ENCODE results near the gene NFXL1. TPM values are rescaled to one million over a fixed set of nuclear protein-coding genes. Genes with fewer than 3 reads are reported as not detected.

Gene NFXL1
- total RNA-seq, 4 donors from 2014 or later: 10.7 to 33.2 (median 12.5) TPM

DNA sequence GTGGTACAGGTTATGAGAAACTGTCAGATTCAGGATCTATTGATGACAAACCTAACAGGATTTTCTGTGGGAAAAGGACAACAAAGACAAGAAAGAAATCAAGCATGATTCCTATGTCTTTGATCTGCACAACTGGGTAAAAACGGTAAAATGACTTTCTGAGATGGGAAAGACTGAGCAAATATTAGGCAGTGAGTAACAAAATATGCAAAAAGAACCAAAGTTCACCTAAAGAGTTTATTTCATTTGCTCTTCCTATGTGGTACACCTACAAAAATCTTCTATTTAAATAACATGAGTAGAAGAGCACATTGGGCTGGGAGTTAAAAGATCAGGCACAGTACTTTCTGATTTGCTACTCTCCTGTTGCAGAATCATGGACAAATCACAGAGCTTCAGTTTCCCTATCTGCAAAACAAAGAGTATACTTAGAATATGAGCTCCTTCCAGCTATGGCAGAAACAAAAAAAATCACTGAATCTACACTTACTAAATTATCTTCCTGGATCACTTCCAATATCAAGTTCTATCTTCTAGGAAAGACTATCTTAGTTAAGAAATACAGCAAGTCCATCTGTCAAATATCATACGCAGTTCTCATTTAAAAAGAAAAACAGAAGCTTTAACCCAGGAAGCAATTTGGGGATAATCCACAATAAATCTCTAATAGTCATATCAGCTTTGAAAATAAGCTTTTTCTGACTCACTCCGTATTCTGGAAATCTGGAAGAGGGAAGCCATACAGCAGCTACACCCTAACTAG, 37.4 kb downstream of the NFXL1 start:
- DNase-seq (ENCODE audit: low spot score in 2 of 2): no peak
- intact Hi-C loops (cut with DNase I; ENCODE audit: low total_unique reads): no loop called here
- TF ChIP-seq POLR2A (IDR thresholded peaks at IDR 0.05): no peak
- no peak for TF ChIP-seq CTCF (IDR thresholded peaks at IDR 0.05)
- WGBS, 2 donors: 89 to 94% methylated on average over 3 of the region's 3 CpGs
- no peak overlapping the region for H3K4me3 ChIP-seq (ENCODE audit: low read depth, poor library complexity, severe bottlenecking)

GRCh38 chr4:47876310-47876709, 38.1 kb downstream of the NFXL1 start:
- intact Hi-C loops (cut with DNase I; ENCODE audit: low total_unique reads): no loop called here
- no peak overlapping the region for H3K4me3 ChIP-seq (ENCODE audit: low read depth, poor library complexity, severe bottlenecking)
- no peak for DNase-seq (ENCODE audit: low spot score in 2 of 2)
- no peak for TF ChIP-seq CTCF (IDR thresholded peaks at IDR 0.05)
- TF ChIP-seq POLR2A (IDR thresholded peaks at IDR 0.05): no peak

GRCh38 chr4:47873877-47874541, 40.4 kb downstream of the NFXL1 start:
- DNase-seq (ENCODE audit: low spot score in 2 of 2): no peak
- no peak overlapping the region for H3K4me3 ChIP-seq (ENCODE audit: low read depth, poor library complexity, severe bottlenecking)
- intact Hi-C loops (cut with DNase I; ENCODE audit: low total_unique reads): no loop called here
- TF ChIP-seq CTCF (IDR thresholded peaks at IDR 0.05) (no peak), POLR2A (IDR thresholded peaks at IDR 0.05) (no peak)
- 92 to 95% methylated on average over 3 of the region's 3 CpGs for WGBS, 2 donors

DNA sequence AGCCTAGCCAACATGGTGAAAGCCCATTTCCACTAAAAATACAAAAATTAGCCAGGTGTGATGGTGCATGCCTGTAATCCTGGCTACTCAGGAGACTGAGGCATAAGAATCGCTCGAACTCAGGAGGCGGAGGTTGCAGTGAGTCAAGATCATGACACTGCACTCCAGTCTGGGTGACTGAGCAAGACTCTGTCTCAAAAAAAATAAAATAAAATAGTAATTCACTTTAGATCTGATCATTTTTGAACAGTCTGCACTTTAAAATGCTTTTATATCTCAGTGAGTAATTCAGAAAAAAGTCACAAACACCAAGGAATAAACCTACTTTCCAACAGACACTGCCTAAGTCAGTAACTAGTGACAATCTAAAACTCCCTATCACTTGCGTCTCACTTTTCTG, 50.9 kb downstream of the NFXL1 start:
- TF ChIP-seq CTCF (IDR thresholded peaks at IDR 0.05): no peak
- no peak for TF ChIP-seq POLR2A (IDR thresholded peaks at IDR 0.05)
- WGBS, 2 donors: 71 to 95% methylated on average over 4 of the region's 4 CpGs
- intact Hi-C loops (cut with DNase I; ENCODE audit: low total_unique reads): no loop called here
- H3K4me3 ChIP-seq (ENCODE audit: low read depth, poor library complexity, severe bottlenecking): no peak overlapping the region
- no peak for DNase-seq (ENCODE audit: low spot score in 2 of 2)

GRCh38 chr4:47862297-47862696, 52.1 kb downstream of the NFXL1 start:
- DNase-seq (ENCODE audit: low spot score in 2 of 2): no peak
- H3K4me3 ChIP-seq (ENCODE audit: low read depth, poor library complexity, severe bottlenecking): no peak overlapping the region
- intact Hi-C loops (cut with DNase I; ENCODE audit: low total_unique reads): no loop called here
- 95% methylated on average over 3 of the region's 3 CpGs for WGBS, 2 donors
- TF ChIP-seq POLR2A (IDR thresholded peaks at IDR 0.05) (no peak), CTCF (IDR thresholded peaks at IDR 0.05) (no peak)
